GM18499 (cell line): ENCODE measurements around the gene AP5S1.

ENCODE experiments used
- ATAC-seq: cut with Tn5 transposase; IDR thresholded peaks from one replicate; pipeline ENCODE4 v1.9.1; 2021; ENCODE audit warnings: moderate number of reproducible peaks; ENCODE audit not compliant: insufficient read depth, unreplicated experiment

AP5S1 gene

DNA sequence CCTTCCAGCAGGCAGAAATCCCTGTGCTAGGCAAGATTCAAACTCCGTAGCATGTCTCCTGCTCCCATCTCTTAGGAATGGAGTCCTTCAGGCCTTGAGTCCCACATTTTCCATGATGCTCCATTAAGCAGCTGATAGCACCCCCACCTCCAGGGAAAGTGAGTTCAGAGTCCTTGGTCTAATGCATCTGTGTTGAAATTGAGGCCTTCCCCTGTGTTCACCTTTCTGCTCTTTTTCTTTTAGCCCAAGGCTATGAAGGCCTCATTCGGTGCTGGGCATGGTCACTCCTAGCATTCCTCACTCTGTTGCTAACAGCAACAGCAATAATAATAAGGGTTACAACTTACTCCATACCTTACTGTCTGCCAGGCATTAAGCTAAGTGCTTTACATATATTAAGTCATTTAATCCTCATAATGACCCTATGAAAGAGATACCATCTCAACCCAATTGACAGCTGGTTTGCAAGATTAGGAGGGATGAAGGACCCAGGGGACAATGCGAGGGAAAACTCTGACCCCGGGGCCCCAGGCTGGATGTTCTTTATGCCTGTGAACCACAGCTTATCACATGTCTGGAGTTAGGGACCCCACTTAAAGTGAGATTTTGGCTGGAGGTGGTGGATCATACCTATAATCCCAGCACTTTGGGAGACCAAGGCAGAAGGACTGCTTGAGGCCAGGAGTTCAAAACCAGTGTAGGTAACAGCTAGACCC, 51.4 kb downstream of the AP5S1 start:
- no peak for ATAC-seq

GRCh38 chr20:3873507-3873906, 53.2 kb downstream of the AP5S1 start:
- no peak for ATAC-seq

- ATAC-seq = no peak
Observed at GRCh38 chr20:3874194-3874844, 54.0 kb downstream of the AP5S1 start.

DNA sequence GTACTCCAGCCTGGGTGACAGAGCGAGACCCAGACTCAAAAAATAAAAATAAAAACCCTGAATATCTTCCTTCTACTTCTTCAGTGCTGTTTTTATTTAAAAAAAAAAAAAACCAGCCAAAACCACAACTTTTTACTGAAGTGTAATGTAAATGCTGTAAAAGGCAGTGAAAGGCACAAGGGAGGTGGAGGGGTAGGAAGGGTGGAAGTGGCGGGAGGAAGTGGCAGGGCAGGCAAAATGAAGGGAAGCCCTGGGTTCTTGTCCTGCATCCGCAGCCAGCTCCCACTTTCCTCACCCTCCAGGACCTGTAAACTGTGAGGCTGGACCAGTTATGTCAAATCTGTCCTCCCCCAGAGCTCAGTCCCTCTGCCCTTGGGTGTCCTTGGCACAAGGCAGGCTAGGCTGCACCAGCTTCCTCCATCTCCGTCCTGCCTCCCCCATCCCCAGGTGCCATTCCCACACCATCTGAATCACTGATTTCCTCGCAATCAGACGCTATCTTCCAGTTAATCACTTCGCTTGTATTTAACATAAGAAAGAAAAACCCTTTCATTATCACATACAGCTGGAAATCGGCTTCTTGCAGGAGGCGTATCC, 55.1 kb downstream of the AP5S1 start:
- no peak for ATAC-seq

DNA sequence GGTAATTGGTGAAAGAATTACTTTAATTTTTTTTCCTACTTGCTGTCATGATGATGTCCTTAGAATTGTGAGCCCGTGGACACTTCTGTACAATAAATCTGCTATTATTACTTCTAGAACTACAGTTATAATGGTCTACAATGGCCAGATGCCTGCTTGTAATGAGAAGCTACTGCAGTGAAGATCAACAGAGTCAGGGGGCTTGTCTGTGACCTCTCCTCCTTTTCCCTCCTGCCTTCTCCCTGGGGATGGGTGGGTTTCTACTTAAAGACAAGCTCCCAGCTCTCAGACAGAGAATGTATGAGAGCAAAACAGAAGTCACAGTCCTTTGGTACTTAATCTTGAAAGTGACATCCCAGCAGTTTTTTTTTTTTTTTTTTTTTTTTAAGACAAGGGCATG, 55.7 kb downstream of the AP5S1 start:
- no peak for ATAC-seq

GRCh38 chr20:3876676-3877075, 56.3 kb downstream of the AP5S1 start:
- ATAC-seq = no peak
